HTR-8/SVneo (cell line): ENCODE data around the gene ATP8A1.

ENCODE experiments used
- DNase-seq: peaks from one replicate; pipeline ENCODE4 v3.0.0; 2011; ENCODE audit warnings: low spot score, mixed read lengths; ENCODE audit not compliant: insufficient read length
- FAIRE-seq: peaks from 2 replicates; lab custom pipeline; 2011; peaks lifted over from hg19 to GRCh38; lab: Jason Lieb, UNC

The ATP8A1 gene

DNA sequence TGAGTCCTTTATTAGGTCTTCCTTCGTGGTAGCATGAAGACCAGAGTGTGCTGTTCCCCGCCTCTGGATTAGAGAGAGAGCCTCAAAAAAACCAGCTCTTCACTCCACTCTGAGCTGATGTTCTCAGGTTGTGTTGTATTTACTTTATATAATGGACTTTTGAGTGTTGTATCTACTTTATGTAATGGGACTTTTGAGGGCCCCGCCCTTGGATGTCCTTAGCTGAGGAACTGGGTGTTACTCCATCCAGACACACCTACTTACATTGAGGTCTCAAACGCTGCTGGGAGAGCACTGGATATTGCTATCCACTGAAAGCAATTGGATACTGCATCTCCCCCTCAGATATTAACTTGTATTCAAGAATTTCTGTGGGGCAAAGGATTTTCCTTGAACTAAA, 28.2 kb downstream of the ATP8A1 start:
- no peak for FAIRE-seq

DNA sequence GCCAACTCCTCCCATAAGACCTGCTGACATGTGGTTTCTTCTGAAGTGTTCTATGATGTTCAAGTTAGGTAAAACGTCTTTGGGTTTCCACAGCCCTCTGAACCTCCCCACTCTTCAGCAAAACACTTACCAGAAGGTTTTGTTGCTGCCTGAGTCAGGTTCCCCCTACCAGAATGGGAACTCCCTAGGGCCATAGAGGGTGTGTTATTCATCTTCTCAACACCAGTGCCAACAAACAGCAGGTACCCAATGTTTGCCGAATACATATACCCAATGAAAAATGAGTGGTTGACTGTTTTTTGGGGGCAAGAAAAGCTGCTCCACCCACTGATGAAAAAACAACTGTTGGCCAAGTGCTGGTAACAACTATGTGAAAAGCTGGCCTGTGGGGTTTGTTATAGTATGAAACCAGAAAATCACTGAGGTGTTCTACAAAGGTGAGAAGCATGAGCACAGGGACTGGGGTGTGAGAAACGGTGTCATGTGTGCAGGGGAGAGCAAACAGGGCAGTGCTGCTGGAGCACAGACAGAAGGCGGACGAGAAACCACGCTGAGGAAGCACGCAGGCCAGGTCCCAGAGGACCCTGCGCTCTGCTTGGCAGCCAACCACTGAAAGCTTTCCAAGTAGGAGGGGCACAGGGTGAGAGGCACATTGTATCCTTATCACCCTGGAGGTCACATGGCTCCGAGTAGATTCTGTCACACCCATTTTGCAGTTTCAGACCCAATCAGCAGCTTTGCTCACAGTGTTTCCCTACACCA, 28.8 kb downstream of the ATP8A1 start:
- no peak for DNase-seq
- FAIRE-seq: no peak

More for the DNA sequence above, 28.2 kb downstream of the ATP8A1 start:
- no peak for DNase-seq

DNA sequence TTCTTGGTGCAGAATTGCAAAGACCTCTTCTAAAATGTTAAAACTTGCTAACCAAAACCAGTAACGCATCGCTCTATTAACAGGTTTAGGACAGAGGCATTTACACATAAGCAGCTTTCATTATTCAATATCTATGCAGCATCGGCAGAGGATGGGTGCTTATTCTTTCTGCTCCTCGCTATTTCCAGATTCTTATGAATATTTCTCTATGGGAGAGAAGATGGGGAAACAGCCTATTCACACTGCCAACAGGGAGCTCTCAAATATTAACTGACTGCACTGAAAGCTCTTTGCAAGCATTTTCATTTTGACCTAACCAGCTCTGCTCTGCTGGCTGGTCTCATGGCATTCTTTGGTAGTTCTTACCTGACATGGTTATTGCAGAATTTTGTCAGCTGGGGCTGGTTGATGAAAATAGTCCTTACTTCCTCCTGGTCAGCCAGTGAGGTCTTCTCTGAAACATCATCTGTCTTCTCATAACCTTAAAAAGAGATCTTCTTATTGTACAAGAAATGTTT, 30.2 kb downstream of the ATP8A1 start:
- DNase-seq (no peak), FAIRE-seq (no peak)

DNA sequence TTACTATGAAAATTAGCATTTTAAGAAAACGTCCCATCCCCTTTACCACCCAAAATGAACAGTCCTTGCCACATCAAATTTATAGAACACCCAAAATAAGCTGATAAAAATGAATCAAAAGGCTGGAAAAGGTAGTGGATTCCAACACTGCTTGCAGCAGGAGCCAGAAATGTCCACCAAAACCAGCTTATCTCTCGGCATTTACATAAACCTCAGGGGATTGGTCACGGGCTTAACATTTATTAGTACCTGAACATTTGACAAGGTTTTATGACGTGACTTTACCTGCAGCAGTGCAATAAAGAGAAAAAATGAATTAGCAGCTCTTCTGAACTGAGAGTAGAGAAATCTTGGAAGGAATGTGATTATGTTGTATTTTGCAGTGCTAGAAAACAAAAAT, 31.6 kb downstream of the ATP8A1 start:
- FAIRE-seq (no peak), DNase-seq (no peak)

DNA sequence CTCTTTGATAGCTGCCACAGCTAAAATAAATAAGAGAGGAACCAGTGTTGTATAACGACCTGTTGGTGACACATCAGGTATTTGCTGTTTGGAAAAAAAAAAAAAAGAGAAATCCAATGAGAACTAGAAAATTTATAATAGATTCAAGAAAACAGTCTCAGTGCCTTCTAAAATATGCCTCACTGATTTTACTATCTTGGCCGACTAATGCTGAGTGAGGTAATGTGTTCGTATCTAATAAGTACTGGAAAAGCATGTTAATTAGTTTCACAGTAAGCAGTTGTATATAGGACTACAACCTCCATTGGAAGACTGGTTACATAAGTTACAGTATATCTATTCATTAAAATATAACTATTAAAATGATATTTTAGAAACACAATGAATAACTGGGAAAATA, 32.4 kb downstream of the ATP8A1 start:
- no peak for DNase-seq
- FAIRE-seq: no peak

DNA sequence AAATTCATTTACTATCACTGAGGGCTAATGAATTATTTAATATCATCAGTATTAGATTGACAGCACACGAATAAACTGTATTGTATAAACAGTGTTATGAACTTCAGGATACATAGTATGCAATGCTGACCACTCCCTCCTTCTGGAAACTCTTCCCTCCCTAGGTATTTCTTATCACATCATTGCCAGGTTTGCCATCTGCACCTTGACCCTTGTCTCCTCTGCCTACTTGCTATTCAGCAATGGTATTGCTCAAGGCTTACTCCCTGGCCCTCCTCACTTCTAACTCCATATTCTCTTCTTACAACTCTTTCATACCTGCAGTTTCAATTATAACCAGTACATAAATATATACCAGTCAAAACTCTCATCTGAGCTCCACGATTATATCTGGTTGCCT, 38.9 kb downstream of the ATP8A1 start:
- DNase-seq (no peak), FAIRE-seq (no peak)

DNA sequence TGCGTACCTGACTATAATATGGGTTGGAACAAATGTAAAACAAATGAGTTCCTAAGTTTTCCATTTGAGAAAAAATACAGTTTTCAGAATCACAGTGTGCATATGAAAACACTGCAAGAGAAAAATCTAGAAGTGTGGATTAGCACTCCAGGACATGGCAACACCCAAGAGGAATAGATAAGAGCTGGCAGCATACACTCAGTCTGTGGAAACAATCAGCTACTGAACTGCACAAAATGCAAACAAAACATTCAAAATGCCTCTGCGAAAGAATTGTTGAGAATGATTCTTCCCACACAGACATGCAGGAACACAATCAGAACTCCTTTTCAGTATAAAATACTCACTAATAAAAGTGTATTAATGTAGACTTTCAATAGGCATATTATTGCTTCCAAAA, 39.9 kb downstream of the ATP8A1 start:
- DNase-seq: no peak
- FAIRE-seq: no peak

DNA sequence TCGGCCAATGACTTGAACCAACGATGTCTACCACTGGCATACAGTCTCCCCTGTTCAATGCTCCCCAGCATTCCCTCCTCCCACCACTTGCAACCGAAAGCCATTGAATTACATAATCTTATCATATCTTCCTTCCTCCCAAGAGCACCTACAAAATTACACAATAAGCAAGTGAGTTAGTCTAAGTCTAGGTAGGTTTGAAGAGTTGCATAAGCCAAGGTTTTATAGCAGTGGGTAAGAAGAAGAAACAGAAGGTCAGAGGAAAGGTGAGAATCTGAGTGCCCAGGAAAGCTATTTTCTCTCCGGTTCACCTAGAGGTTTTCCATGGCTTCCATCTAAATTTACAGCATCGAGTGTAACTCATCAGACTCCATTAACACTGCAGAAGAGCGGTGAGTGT, 40.3 kb downstream of the ATP8A1 start:
- no peak for FAIRE-seq

DNA sequence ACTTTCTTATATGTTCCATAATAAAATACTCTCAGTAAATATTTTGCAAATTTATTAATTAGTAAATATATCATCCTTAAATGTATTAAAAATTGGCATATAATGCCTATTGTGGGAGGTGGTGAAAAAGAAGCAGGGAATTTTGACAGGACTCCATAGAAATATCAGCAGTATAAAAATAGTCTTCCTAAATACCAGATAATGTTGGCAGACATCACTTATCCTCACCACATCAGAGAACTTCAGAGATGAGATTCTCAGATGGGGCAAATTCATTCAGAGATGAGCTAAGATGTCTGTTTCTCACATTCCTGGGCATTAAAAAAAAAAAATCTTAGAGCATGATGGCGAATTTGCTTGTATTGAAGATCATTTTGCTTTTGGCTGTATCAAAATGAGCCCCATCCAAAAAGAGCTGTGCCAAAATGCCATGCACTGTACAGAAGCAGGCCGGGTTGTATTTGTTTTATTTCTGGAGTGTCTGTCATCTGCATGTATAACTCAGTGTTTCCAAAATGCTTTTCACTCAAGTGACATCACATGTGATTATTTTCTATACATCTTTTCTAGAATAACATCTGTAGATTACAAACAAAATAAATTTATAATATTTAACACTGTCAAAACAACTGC, 41.7 kb downstream of the ATP8A1 start:
- DNase-seq: no peak
- FAIRE-seq: no peak

More for the DNA sequence above, 40.3 kb downstream of the ATP8A1 start:
- DNase-seq: no peak

DNA sequence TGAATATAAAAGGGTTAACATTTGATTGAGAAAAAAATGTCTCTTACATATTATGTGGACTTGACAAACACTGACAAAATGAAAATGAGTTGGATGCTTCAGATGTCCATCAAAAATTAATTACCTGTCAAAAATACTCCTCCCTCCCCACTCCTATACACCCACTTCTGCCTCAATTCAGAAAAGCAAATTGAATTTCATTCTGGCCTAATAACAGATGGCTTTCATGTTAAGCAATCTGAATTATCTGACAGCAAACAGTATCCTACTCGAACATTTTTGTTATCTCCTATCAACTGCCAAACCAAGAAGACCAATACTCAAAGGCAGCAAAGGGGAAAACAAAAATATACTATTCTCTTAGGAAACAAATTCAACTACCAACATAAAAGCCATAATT, 44.0 kb downstream of the ATP8A1 start:
- FAIRE-seq (no peak), DNase-seq (no peak)

DNA sequence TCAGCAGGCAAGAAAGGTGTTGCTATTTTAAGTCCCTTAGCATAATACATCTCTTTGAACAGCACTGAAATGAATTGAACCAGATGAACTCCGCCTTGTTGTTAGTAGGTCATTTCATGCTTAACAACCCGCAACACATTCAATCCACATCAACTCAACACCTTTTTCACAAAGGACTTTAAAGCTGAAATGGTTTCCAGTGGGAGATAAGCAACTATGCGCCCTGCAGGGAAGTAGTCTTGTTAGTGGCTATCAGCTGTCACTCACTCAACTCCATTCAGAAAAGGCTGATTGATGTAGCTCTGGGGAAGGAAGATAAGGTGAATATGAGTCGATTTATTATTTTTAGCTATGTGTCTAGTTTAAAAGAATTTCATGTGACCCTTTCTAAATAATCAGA, 46.0 kb downstream of the ATP8A1 start:
- DNase-seq (no peak), FAIRE-seq (no peak)

DNA sequence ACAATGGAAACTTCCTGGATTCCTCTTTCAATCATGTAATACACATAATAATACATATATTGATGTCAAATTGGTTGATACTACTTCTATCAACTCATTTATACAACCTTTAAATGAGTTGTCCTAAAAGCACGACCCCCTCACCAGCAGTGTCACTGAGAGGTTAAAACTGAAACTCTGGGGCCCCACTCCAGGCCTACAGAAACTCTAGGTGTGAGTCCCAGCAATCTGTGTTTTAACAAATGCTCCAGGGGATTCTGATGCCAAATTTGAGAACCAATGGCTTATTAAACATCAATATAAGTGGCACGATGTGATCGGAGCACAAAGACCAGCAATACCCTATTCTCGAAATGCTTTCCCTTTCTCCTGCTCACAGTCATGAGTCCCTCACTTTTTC, 47.9 kb downstream of the ATP8A1 start:
- FAIRE-seq: no peak
- DNase-seq: no peak

DNA sequence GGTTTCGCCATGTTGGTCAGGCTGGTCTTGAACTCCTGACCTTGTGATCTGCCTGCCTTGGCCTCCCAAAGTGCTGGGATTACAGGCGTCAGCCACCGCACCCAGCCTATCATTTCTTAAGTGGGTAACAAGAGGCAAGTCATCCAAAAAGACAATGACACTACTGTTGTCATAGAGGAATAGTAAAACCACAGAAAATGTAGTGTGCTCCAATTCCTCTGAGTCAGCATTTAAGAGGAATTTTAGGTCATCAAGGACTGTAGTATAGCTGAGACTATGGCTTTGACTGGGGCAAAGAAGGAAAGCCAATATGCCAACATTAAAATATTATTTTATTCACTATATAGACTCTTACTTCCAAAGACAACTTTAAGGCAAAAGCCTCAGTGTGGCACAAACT, 48.4 kb downstream of the ATP8A1 start:
- FAIRE-seq: no peak
- no peak for DNase-seq

DNA sequence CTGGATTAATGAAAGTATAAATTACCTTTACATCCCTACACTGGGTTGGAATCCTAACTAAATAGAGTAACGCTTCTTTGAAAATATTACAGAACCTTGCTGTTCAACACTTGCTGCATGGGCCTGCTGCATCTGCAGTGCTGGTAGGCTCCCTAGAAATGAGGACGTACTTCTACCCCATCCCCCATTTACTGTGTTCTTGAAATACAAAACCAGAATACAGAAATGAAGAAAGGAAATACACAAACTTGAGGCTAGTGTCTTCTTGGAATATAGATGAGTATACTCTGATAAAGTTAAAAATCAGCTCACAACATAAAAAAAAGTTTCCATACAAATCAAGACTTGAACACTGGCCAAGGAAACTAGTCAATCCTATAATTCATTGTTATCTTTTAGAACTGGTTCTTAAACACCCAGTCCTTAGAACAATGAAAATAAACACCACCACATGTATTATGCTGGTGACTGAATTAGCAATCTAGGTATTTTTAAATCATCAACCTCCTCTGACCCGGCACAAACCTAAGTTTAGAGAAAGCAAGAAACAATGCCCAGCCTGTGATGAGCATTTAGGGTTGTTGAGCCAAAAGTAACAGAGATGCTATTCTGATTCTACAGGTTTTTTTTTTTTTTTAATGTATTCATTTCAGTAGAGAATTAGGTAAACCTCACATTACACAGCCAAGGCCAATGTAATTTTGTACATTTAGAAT, 49.7 kb downstream of the ATP8A1 start:
- FAIRE-seq (no peak), DNase-seq (no peak)

DNA sequence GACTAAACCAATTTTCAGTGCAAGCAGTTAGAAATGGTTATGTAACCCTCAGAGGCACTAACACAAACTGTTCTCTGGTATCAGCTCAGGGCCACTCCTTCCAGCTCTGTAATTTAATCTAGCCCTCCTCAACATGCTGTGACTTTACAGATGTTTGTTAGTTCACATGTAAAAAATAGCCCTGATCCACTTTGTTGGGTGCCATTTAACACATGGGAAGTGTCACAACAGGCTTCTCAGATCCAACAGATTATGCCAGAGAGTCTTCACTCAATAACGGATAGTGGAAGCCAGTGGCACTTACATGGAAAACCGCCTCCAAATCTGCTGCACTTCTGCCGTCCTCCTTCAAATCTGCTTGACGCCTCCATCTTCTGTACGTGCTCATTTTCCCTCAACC, 51.6 kb downstream of the ATP8A1 start:
- FAIRE-seq (no peak), DNase-seq (no peak)

DNA sequence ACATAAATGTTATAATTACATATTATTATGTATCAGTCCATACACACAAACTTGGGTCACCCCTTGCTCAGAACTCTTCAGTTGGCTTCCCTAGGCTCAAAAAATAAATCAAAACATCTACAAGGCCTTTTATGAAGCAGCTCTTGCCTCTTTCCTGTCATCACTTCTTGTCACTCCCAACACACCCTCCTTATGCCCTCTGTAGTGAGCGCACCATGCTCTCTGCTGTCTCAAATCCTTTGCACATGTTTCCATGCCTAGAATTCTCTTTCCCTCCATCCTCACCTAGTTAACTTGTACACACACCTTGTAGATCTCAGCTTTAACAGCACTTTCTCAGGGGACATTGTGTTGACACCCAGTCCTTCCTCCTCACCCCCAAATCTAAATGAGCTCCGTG, 53.0 kb downstream of the ATP8A1 start:
- FAIRE-seq (no peak), DNase-seq (no peak)

DNA sequence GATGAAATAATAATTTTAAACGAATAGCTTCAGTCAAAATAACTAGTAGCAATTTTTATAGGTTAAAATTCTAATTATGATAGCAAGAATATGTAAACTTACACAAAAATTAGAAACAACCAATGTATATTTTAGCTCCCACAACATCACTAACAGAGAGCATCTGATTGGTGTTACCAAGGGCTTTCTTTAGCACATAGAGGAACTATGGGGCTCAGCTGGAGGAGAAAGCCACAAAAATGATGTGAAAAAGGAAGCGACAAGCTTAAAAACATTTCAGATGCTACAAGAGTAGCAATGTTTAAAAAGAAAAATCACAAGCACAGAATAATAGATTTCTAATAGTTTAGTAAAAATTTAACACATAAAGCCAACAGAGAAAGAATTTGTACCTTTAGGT, 56.3 kb downstream of the ATP8A1 start:
- no peak for DNase-seq
- FAIRE-seq: no peak

DNA sequence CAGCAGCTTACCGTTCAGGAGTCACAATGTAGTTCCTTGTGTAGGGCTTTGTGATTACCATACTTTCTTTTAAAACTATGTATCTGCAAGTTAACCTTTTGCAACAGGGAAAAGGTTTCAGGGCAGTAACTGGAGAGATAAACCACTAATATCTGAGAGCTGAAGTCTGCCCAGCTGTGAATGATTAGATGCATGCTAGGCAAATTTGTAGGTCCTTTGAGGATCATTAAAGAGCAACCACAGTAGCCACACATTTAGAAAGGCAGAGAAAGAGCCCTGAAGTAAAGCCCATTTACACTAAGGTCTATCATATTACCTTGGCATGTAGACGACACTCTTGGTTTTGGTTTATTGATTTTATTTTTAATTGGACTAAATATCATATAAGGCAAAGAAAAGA, 60.0 kb downstream of the ATP8A1 start:
- no peak for DNase-seq
- no peak for FAIRE-seq

DNA sequence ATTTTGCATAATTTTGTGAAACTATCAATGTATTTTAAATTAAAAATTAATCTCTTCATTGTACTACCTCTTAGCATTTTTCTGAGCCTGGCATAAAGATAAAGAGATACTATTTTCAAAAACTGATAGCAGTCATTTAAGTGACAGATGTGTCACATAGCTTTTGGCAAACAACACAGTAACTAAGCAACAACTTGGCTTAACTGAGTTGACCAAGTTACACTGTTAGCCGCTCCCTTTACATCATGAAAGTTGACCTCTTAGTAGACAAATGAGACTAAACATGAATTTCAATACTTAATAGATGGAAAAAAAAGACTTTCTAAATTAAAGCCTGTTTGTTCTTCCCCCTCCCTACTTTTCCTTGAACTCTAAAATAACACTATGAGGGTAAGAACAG, 62.0 kb downstream of the ATP8A1 start:
- DNase-seq (no peak), FAIRE-seq (no peak)

DNA sequence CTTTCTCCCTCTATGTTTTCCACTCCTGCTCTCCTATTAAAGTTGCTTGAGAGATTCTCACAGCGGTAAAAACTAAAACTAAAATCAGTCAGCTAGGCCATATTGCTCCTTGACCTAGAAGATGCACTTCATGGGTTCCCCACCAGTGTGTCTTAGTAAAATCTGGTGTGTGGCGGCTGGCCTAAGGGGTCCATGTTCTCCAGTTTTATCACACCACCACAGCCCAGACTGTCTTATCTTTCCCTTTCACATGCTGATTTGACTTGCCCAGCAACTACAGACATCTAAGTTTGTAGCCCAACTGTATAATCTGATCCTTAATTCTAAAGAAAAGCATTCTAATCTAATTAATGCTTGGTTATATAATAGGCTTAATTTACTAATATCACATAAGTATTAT, 68.0 kb downstream of the ATP8A1 start:
- DNase-seq: no peak
- no peak for FAIRE-seq

DNA sequence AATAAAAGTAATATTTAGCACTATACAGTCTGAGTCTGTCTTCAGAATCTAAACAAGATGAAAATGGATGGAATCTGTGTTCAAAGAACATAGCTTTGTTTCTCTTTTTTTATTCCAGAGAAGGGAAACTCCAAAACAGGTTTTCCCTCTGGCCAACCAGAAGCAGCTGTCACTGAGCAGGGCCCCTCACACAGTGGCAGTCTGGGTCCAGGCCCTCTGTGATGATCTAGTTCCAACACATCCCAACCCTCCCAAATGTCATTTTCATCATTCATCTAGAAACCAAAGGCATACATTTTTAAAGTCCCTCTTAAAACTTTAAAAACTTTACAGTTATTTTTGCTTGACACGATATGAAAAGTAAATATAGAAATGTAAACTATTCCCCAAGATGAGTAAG, 70.1 kb downstream of the ATP8A1 start:
- FAIRE-seq: no peak

More for the DNA sequence above, 70.1 kb downstream of the ATP8A1 start:
- no peak for DNase-seq
